HCT116 (cell line): ENCODE data around the gene KDM2B. TPM values are rescaled to one million over a fixed set of nuclear protein-coding genes. Genes with fewer than 3 reads are reported as not detected.

ENCODE experiments used
- ATAC-seq: fragments of 200-7000 bp; cut with Tn5 transposase; 2 replicates; pipeline ENCODE4 v1.9.1; 2020; ENCODE audit warnings: mild to moderate bottlenecking, moderate library complexity
- BruUV-seq: library from RNA; stranded (reverse); fragments of 400-500 nt; replicated peaks from 2 replicates; lab custom pipeline; 2021; lab: Mats Ljungman, UMichigan
- CTCF ChIA-PET: fragments of 300-600 bp; sonication (Branson Sonifier 250); formaldehyde crosslinking; loops from one replicate; lab custom pipeline; 2021; ENCODE audit warnings: antibody characterized with exemption; lab: Charles Lee
- POLR2A ChIA-PET: fragments of 300-600, 350-600 bp; sonication (Branson Sonifier 250); formaldehyde crosslinking; loops from one replicate; lab custom pipeline; 2021; ENCODE audit warnings: antibody characterized with exemption; lab: Charles Lee
- RAD21 ChIA-PET, 2 experiments: fragments of 300-600 bp; sonication (Branson Sonifier 250); formaldehyde crosslinking; loops; one replicate each; lab custom pipeline; 2023; ENCODE audit warnings: low total read pairs in 2 of 2; ENCODE audit not compliant: uncharacterized antibody in 2 of 2, unreplicated experiment in 2 of 2, low non-redundant PET in 1 of 2; lab: Charles Lee
- DNase-seq: peaks from one replicate; pipeline ENCODE4 v3.0.0-alpha.2; 2010; ENCODE audit warnings: low read depth, low spot score
- H2AFZ ChIP-seq: fragments of 200-600 bp; shearing (Covaris generic), sonication (generic); 2 replicates; pipeline ENCODE4 v1.6.1; 2017; ENCODE audit warnings: low read depth, mixed run types, mixed read lengths, antibody characterized with exemption, low read length; ENCODE audit not compliant: poor library complexity, severe bottlenecking
- H3K27ac ChIP-seq: 2 replicates; pipeline ENCODE4 v1.5.1; 2012; ENCODE audit warnings: low read depth, low read length
- H3K27me3 ChIP-seq: fragments of 200-600 bp; sonication (generic); 2 replicates; pipeline ENCODE4 v1.6.1; 2016; ENCODE audit warnings: mixed run types, low read length, mixed read lengths; ENCODE audit not compliant: insufficient read depth
- H3K36me3 ChIP-seq, 2 experiments: fragments of 200-500 bp in 1 of 2; fragments of 200-600 bp in 1 of 2; sonication (Bioruptor generic) in 1 of 2; sonication (generic) in 1 of 2; 2 replicates each; pipeline versions ENCODE4 v1.5.1 to v1.6.1; 2014 to 2016; ENCODE audit warnings: low read length in 2 of 2, inconsistent platforms in 1 of 2, mixed read lengths in 1 of 2, mixed run types in 1 of 2; ENCODE audit not compliant: insufficient read depth in 2 of 2, control insufficient read depth in 1 of 2
- H3K4me1 ChIP-seq, 2 experiments: fragments of 200-600 bp in 1 of 2; sonication (generic) in 1 of 2; 2 replicates each; pipeline versions ENCODE4 v1.5.1 to v1.6.1; 2012 to 2017; ENCODE audit warnings: low read length in 2 of 2, inconsistent platforms in 1 of 2, mild to moderate bottlenecking in 1 of 2, mixed read lengths in 1 of 2, mixed run types in 1 of 2, moderate library complexity in 1 of 2; ENCODE audit not compliant: insufficient read depth in 2 of 2, control insufficient read depth in 1 of 2
- H3K4me2 ChIP-seq: fragments of 200-600 bp; sonication (generic); 2 replicates; pipeline ENCODE4 v1.6.1; 2017; ENCODE audit warnings: mixed run types, low read length, mixed read lengths
- H3K4me3 ChIP-seq, 2 experiments: fragments of 200-600 bp in 1 of 2; sonication (generic) in 1 of 2; replicated peaks in 1 of 2; 2 replicates each; pipeline ENCODE4 v1.5.1; 2011 to 2016; ENCODE audit warnings: low read length in 2 of 2, control low read depth in 1 of 2, low read depth in 1 of 2, mild to moderate bottlenecking in 1 of 2, mixed read lengths in 1 of 2, mixed run types in 1 of 2
- H3K79me2 ChIP-seq: fragments of 200-600 bp; sonication (generic); 2 replicates; pipeline ENCODE4 v1.6.1; 2017; ENCODE audit warnings: mild to moderate bottlenecking, mixed run types, low read length, moderate library complexity, mixed read lengths; ENCODE audit not compliant: insufficient read depth
- H3K9ac ChIP-seq: fragments of 200-600 bp; sonication (generic); 2 replicates; pipeline ENCODE4 v1.6.1; 2016; ENCODE audit warnings: low read length, mixed read lengths
- H3K9me2 ChIP-seq: fragments of 200-600 bp; sonication (generic), shearing (Covaris generic); 2 replicates; pipeline ENCODE4 v1.6.1; 2017; ENCODE audit warnings: mixed run types, mild to moderate bottlenecking, moderate library complexity; ENCODE audit not compliant: insufficient read depth
- H3K9me3 ChIP-seq, 2 experiments: fragments of 200-500 bp in 1 of 2; fragments of 200-600 bp in 1 of 2; sonication (Bioruptor generic) in 1 of 2; sonication (generic) in 1 of 2; 2 replicates each; pipeline ENCODE4 v1.6.1; 2014 to 2017; ENCODE audit warnings: low read length in 2 of 2, mixed read lengths in 2 of 2, inconsistent platforms in 1 of 2, low read depth in 1 of 2, mild to moderate bottlenecking in 1 of 2, mixed run types in 1 of 2, moderate library complexity in 1 of 2; ENCODE audit not compliant: control insufficient read depth in 1 of 2, insufficient read depth in 1 of 2
- H4K20me1 ChIP-seq: fragments of 200-600 bp; sonication (generic), shearing (Covaris generic); 2 replicates; pipeline ENCODE4 v1.6.1; 2017; ENCODE audit warnings: mixed run types, mild to moderate bottlenecking, moderate library complexity; ENCODE audit not compliant: insufficient read depth
- EGR1 ChIP-seq: IDR thresholded peaks from 2 replicates; pipeline ENCODE4 v1.6.1; 2012; ENCODE audit warnings: low read depth
- EZH2phosphoT487 ChIP-seq: fragments of 200-600 bp; IDR thresholded peaks from 2 replicates; pipeline ENCODE4 v1.6.1; 2018; ENCODE audit warnings: antibody characterized with exemption, borderline replicate concordance
- FOSL1 ChIP-seq: IDR thresholded peaks from 2 replicates; pipeline ENCODE4 v1.6.1; 2012; ENCODE audit warnings: low read depth
- SP1 ChIP-seq: IDR thresholded peaks from 2 replicates; pipeline ENCODE4 v1.6.1; 2012; ENCODE audit warnings: low read depth
- TCF7L2 ChIP-seq: IDR thresholded peaks from 2 replicates; pipeline ENCODE4 v1.7.0; 2011; ENCODE audit warnings: borderline replicate concordance, inconsistent platforms; ENCODE audit not compliant: insufficient read depth, insufficient read length; ENCODE audit errors: extremely low read depth
- ZBTB33 ChIP-seq: IDR thresholded peaks from 2 replicates; pipeline ENCODE4 v1.6.1; 2011; ENCODE audit warnings: mild to moderate bottlenecking, low read length, moderate library complexity; ENCODE audit not compliant: insufficient replicate concordance; ENCODE audit errors: extremely low read depth
- intact Hi-C: fragments of 100-400 bp; cut with micrococcal nuclease; formaldehyde crosslinking; loops from 2 replicates; pipeline ENCODE4 v1.10.0; 2022
- total RNA-seq: library from RNA; stranded (reverse); gene quantifications from one replicate; pipeline ENCODE4 v1.2.1, GENCODE V29; 2021; ENCODE audit not compliant: unreplicated experiment
- TF ChIP-seq, protein P1 (sequence below): IDR thresholded peaks from 2 replicates; pipeline ENCODE4 v1.6.1; 2012; ENCODE audit warnings: low read depth

Gene KDM2B
- total RNA-seq, 1 experiment from 2014 or later = 36.7 TPM

DNA sequence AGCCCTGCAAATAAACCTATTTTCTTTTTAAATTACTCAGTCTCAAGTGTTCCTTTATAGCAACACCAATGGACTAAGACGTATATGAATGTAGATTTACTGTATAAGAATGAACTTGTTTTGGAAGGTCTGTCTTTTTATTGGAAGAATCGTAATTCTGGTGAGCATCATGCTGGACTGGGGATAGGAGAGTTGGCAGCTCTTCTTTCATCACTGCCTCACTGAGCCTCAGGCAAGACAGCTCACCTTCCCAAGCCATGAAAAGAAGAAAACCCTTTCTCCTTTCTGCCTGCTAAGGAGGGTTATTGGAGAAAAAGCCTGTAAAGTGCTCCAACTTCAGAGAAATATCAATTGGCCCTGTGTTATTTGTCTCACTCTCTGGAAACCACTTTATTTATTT, 190.0 kb downstream of the KDM2B start:
- CTCF ChIA-PET = no interaction called here
- no peak for TF ChIP-seq SP1
- TF ChIP-seq, protein P1, sequence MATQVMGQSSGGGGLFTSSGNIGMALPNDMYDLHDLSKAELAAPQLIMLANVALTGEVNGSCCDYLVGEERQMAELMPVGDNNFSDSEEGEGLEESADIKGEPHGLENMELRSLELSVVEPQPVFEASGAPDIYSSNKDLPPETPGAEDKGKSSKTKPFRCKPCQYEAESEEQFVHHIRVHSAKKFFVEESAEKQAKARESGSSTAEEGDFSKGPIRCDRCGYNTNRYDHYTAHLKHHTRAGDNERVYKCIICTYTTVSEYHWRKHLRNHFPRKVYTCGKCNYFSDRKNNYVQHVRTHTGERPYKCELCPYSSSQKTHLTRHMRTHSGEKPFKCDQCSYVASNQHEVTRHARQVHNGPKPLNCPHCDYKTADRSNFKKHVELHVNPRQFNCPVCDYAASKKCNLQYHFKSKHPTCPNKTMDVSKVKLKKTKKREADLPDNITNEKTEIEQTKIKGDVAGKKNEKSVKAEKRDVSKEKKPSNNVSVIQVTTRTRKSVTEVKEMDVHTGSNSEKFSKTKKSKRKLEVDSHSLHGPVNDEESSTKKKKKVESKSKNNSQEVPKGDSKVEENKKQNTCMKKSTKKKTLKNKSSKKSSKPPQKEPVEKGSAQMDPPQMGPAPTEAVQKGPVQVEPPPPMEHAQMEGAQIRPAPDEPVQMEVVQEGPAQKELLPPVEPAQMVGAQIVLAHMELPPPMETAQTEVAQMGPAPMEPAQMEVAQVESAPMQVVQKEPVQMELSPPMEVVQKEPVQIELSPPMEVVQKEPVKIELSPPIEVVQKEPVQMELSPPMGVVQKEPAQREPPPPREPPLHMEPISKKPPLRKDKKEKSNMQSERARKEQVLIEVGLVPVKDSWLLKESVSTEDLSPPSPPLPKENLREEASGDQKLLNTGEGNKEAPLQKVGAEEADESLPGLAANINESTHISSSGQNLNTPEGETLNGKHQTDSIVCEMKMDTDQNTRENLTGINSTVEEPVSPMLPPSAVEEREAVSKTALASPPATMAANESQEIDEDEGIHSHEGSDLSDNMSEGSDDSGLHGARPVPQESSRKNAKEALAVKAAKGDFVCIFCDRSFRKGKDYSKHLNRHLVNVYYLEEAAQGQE = no peak
- TF ChIP-seq EZH2phosphoT487 = no peak
- TF ChIP-seq ZBTB33 = no peak
- TF ChIP-seq FOSL1 = no peak
- TF ChIP-seq EGR1 = no peak
- TF ChIP-seq TCF7L2 = no peak
- H3K4me3 ChIP-seq = no peak overlapping the region
- intact Hi-C loops = no loop called here
- no peak overlapping the region for H3K4me2 ChIP-seq
- no peaks in the 10 kb centered on the region for H3K36me3 ChIP-seq
- no peak overlapping the region for H3K27ac ChIP-seq
- no peak overlapping the region for H3K9ac ChIP-seq
- no peaks in the 10 kb centered on the region for H3K79me2 ChIP-seq
- POLR2A ChIA-PET = no interaction called here
- DNase-seq (no peak), ATAC-seq (no peak)
- no peaks in the 10 kb centered on the region for H4K20me1 ChIP-seq
- no TSS peak for BruUV-seq
- no peaks in the 10 kb centered on the region for H3K27me3 ChIP-seq
- peaks cover 0 to 6% of the 10 kb centered on the region in 2 experiments; a peak in 1 of 4 replicates for H3K4me1 ChIP-seq
- RAD21 ChIA-PET = interaction anchor here in 1 of 2 experiments (0.8 kb wide), 1 partner anchor 9 kb away, joined by 3 read pairs; the partner anchor contains the start of gene RNF34
- no peaks in the 10 kb centered on the region for H3K9me2 ChIP-seq
- H2AFZ ChIP-seq = no peak overlapping the region
- H3K9me3 ChIP-seq = no peaks in the 10 kb centered on the region
